ENCODE data around the gene SUCLG2.

The SUCLG2 gene

GRCh38 chr3:67648229-67648628, 6.2 kb downstream of the SUCLG2 start:
- no peak for FAIRE-seq

DNA sequence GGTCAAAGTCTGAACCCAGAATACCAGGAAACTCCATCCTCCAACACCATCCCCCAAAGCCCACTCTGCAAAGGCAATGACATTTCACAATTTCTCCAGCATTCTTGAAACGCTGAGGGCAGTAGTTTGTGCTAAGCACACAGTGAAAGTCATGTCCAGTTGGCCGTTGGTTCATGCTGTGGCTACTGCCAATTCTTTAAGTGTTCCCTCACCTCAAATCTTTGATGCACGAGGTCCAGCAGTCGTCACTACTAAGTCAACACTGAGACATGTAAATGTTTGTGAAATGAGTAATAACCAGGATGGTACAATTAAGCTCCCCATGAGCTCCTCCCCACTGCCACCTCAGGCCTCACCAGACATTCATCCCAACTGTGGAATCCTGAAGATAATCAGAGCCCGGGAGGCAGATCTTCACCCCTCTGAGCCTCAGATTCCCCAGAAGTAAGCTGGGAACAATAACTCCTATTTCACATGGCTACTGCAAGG, 7.0 kb downstream of the SUCLG2 start:
- peak; percentile 93 for FAIRE-seq

DNA sequence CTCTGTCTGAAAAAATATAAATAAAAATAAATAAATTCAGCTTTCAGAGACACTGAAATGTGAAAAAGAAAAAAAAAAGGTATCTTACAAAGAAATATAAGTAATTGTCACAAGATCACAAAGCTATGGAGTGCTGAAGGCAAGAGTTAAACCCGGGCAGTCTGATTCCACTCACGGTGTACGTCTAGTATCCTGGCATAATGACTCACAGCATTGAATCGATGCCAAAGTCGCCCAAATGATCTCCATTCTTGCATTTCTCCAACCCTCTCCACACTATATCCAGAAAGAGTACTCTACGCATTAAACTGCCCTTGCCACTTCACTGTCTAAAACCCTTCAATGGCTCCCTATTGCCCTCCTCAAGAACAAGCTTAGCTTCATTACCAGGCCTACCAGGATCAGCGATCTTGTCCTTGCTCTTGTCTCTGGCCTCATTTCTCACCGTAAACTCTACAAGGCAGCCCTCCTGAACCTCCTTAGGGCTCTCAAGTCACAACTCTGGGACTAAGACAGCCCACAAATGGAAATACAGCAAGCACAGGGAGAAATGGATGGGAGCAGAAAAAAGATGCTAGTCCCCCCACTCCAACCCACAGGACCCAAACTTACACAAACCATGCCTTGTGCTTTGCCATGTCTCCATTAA, 7.7 kb downstream of the SUCLG2 start:
- no peak for FAIRE-seq

- FAIRE-seq: no peak
Observed at GRCh38 chr3:67644827-67645226, 9.6 kb downstream of the SUCLG2 start.

DNA sequence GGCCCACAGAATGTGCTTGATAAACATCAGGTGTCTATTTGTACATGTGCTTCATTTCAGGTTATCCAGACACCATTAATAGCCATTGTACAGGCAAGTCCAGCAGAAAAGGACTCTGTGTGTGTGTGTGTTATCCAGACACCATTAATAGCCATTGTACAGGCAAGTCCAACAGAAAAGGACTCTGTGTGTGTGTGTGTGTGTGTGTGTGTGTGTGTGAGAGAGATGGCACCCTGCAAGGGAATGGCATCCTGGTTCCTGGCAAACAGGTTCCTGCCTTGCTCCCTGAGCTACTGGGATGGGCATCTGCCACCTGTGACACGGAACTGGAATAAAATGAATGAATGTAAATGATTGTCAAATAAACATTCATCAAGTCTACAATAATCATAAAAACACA, 11.7 kb downstream of the SUCLG2 start:
- no peak for FAIRE-seq

GRCh38 chr3:67642190-67642589, 12.2 kb downstream of the SUCLG2 start:
- FAIRE-seq: no peak

DNA sequence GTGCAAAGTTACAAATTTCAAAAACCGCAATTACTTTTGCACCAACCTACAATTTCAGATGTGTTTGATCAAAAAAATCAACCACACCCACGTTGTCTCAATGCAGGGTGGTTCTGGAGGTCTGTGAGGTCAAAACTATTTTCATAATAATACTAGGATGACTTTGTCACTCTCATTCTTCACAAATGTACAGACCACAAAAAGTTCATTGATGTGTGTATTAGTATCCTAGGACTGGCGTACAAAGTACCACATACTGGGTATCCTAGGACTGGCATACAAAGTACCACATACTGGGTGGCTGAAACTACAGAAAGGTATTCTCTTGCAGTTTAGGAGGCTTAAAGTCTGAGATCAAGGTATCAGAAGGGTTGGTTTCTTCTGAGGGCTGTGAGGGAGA, 13.0 kb downstream of the SUCLG2 start:
- no peak for FAIRE-seq

- no peak for FAIRE-seq
Observed at GRCh38 chr3:67640023-67640660, 14.3 kb downstream of the SUCLG2 start.

GRCh38 chr3:67637255-67637900, 17.0 kb downstream of the SUCLG2 start:
- no peak for FAIRE-seq

- no peak for FAIRE-seq
Observed at GRCh38 chr3:67635806-67636205, 18.6 kb downstream of the SUCLG2 start.

DNA sequence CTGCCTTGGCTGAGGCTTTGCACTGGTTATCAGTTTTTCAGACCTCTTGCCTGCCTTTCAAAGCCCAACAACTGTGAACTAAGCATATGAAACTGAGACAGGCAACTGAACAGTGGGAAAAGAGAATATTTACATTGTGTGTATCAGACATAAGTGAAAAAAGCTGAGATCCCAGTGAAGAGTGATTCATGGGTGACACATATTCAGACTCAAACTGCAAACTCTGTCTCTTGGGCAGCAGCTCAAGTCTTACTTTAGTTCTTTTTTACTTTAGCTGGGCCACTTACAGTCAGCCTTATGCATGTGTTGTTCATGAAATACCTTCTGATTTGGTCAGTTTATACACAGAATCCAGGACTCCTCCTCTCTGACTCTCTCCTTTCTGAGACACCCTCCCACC, 19.2 kb downstream of the SUCLG2 start:
- FAIRE-seq: peak; percentile 13

DNA sequence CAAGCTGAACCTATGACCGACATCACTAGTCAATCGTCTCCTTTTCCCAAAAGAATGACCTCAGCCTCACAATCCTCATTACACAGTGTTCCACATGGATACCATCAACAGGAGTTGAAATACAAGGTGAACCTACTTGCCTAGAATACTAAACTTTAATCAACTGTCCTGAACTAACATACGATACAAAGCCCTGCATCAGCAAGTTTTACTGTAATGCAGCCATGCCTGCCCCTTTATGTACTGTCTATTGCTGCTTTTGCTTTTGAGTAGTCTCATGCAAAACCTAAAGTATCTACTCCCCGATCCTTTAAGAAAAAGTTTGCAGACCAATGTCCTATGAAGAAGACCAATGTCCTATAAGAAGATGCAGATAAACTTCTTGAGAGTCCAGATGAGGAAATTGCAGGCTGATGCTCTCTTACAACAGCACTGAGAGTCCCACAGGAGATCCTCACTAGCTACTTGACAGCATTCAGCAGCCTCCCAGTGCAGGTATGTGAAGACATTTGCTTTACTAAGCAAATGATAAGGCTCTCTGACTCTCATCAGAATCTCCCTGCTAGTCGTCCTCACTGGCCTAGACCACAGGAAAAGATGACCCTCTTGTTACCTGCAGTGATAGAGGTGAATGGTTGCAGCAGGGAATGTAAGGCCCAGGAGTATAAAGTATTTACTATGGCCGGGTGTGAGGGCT, 23.6 kb downstream of the SUCLG2 start:
- no peak for FAIRE-seq

GRCh38 chr3:67624687-67625086, 29.7 kb downstream of the SUCLG2 start:
- no peak for FAIRE-seq

- FAIRE-seq: no peak
Observed at GRCh38 chr3:67624078-67624477, 30.3 kb downstream of the SUCLG2 start.

DNA sequence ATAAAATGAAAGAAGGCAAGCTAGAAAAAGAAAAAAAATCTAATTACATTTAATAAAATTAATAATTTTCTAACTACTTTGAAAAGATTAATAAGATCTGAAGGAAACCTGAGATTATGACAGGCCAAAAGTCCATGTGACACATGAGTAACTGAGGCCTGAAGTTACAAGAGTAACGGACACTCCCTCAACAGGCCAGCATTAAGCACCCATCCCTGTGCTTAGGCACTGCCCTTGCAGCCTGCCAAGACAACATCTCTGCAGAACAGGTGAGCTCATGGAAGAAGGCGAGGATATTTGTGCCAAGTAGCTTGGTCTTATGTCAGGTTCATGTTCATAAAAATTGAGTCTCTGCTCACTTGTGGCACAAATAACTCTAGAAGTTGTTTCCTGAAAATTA, 31.8 kb downstream of the SUCLG2 start:
- no peak for FAIRE-seq

GRCh38 chr3:67620869-67621268, 33.5 kb downstream of the SUCLG2 start:
- FAIRE-seq: no peak

DNA sequence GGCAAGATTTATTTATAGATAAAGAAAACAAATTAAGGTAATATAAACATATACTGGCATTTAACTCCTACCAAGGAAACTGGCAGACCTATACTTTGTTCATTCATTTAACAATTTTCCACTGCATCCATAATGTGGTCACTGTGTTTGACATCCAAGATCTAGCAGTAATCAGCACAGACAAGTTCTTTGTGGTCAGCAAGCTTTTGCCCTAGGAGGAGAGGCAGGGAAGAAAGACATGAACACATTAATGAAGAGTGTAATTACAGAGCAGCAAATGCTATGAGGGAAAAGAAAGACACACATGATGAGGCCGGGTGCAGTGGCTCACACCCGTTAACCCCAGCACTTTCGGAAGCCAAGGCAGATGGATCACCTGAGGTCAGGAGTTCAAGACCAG, 34.4 kb downstream of the SUCLG2 start:
- FAIRE-seq: no peak

DNA sequence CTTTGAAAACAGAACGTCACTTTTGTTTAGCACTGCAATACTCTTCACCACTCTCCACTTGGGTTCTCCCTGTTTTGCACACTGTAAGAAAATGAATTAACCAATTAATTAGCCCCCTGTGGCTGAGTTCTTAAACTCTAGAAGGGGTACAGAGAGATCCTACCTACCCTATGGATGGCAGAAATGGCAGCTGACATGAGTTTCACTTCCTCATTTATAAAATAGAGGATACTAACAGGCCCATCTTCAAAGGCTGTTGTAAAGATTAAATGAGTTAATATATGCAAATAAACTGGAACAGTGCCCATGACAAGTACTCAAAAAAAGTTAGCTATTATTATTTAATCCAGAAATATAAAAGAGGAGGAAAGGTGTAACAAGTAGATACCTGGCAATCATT, 36.9 kb downstream of the SUCLG2 start:
- FAIRE-seq: no peak

GRCh38 chr3:67616046-67616445, 38.4 kb downstream of the SUCLG2 start:
- FAIRE-seq: no peak

- no peak for FAIRE-seq
Observed at GRCh38 chr3:67614195-67614594, 40.2 kb downstream of the SUCLG2 start.

GRCh38 chr3:67610458-67610857, 44.0 kb downstream of the SUCLG2 start:
- FAIRE-seq: no peak

DNA sequence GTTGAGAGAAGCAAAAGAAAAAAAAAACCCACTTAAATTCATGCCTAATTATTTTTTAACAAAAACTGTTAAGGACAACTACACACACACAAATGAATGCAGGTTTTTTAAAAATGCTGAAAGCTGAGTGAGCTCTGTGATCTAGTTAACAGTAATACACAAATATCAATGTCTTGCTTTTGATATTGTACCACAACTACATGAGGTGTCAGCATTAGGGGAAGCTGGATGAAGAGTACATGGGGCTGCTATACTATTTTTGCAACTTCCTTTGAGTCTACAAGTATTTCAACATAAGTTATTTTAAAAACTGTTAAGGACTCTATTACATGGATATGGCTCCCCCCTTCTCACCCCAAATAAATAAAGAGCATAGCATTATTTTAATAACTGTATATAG, 44.7 kb downstream of the SUCLG2 start:
- no peak for FAIRE-seq

- no peak for FAIRE-seq
Observed at GRCh38 chr3:67608034-67608433, 46.4 kb downstream of the SUCLG2 start.

DNA sequence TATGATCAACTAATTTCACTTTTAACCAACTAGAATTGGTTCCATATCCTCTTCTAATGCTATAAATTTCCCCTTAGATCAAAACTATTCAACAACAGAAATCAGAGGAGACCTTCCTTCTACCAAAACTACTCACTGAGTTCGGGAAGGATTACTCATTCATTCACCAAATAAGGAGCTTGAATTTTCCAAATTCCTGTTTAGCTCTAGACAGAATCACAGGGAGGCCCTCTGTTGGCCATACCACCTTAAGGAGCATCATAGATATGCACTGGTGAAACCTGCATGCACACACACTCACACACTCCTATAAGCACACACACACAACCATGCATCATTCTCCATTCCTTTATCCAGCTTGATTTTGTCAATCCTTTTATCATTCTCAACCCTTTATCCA, 49.0 kb downstream of the SUCLG2 start:
- no peak for FAIRE-seq

Data from islet of Langerhans (tissue), 1 donor.